Activated CD8-positive, alpha-beta memory T cell treated with anti-CD3 and anti-CD28 coated beads, Interleukin-2, amount 10 ng/mL, durations not matched to agents 7 days and 5 days (primary cell): ENCODE measurements around the gene UBASH3A. TPM values are rescaled to one million over a fixed set of nuclear protein-coding genes. Genes with fewer than 3 reads are reported as not detected.

Source experiments
- ATAC-seq: fragments of 150-1000 bp; cut with Tn5 transposase; one replicate; pipeline ENCODE4 v1.10.0; 2021; ENCODE audit warnings: moderate library complexity
- CTCF ChIA-PET: fragments of 350-600 bp; sonication (Branson Sonifier 250); formaldehyde crosslinking; loops from one replicate; lab custom pipeline; 2021; ENCODE audit warnings: antibody characterized with exemption; lab: Charles Lee
- DNase-seq: peaks from one replicate; pipeline ENCODE4 v3.0.0-alpha.2; 2020
- H3K27ac Mint-ChIP-seq: one replicate; pipeline ENCODE4 v1.8.0; 2021; ENCODE audit warnings: mild to moderate bottlenecking, mixed read lengths
- H3K27me3 Mint-ChIP-seq: one replicate; pipeline ENCODE4 v1.8.0; 2021; ENCODE audit warnings: mixed read lengths
- H3K36me3 Mint-ChIP-seq: one replicate; pipeline ENCODE4 v1.8.0; 2021; ENCODE audit warnings: mild to moderate bottlenecking, mixed read lengths
- H3K4me1 Mint-ChIP-seq: one replicate; pipeline ENCODE4 v1.8.0; 2021; ENCODE audit warnings: mixed read lengths
- H3K4me3 Mint-ChIP-seq: one replicate; pipeline ENCODE4 v1.8.0; 2021; ENCODE audit warnings: mild to moderate bottlenecking, moderate library complexity, mixed read lengths
- H3K9me3 Mint-ChIP-seq: one replicate; pipeline ENCODE4 v1.8.0; 2022; ENCODE audit warnings: low read depth, mixed read lengths
- total RNA-seq, 2 experiments: library from RNA; stranded (reverse); gene quantifications; one replicate each; pipeline ENCODE4 v1.2.3, GENCODE V29; 2021

UBASH3A gene
- total RNA-seq, 2 experiments from 2014 or later = 75.3 to 89.5 TPM

DNA sequence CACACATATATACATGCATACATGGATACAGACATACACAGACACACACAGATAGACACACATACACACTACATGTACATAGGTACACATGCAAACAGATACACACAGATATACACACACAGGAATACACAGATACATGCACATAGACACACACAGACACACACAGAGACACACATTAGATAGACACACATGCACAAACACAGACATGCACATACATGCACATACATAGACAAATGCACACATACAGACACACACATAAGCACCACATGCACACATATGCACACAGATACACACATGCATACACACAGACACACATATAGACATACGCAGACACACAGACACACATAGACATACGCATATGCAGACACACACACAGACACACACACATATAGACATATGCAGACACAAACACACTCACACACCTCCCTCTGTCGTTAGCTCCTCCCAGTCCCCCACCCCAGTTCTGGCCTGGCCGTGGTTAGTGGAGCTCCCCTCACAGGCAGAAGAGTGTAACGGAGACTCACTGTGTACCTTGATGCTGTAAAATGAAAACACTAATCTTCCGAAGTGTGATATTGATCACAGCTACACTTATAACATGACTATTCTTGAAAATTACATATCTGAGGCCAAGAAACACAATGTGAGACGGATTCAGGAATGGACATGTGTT lies 7.6 kb downstream of the UBASH3A start:
- ATAC-seq (no peak), DNase-seq (peak; percentile 67)
- Mint-ChIP-seq H3K27ac (no peak overlapping the region), H3K9me3 (no peaks in the 10 kb centered on the region), H3K27me3 (no peaks in the 10 kb centered on the region), H3K4me3 (no peak overlapping the region), H3K4me1 (peaks cover 35% of the 10 kb centered on the region), H3K36me3 (peaks cover 52% of the 10 kb centered on the region)
- CTCF ChIA-PET = interaction anchor here (1.0 to 5.7 kb wide), 3 partner anchors 10 to 101 kb away, joined by 3 to 41 read pairs (median 3); no protein-coding TSS in a partner anchor

DNA sequence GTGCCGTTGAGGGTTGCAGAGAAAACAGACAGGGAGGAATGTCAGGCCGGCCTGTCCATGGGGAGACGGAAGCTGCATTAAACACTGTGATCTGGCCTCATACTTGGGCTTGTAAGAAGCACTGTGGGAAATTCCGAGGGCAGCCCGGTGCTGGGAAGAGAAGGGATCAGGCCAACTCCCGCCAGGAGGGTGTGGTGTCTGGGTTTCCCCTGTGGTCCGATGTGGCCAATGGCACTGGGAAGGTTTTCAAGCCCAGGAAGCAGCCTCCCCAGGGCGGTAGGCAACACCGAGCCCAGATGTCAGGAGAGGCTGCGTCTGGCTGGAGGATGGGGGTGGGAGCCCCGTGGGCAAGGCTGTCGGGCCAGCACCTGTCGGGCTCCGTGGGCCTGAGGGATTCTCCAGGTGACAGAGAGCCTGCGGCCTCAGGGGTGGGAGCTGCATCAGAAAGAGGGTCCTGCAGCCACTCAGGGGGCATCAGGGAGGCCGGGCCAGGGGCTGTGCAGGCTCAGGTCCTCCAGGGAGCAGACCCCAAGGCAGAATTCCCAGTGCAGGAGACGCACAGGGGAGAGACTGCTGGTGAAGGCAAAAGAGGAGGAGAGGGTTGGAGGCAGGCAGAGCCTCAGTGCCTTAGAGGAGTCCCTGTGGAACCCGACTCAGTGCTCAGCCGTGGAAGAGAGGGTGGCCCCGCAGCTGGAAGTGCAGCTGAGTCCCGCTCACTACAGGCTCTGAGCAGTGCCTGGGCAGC lies 8.4 kb downstream of the UBASH3A start:
- CTCF ChIA-PET = interaction anchor here (1.0 to 5.7 kb wide), 3 partner anchors 9 to 102 kb away, joined by 3 to 41 read pairs (median 3); no protein-coding TSS in a partner anchor
- peak overlapping the region; percentile 50 for H3K27ac Mint-ChIP-seq

DNA sequence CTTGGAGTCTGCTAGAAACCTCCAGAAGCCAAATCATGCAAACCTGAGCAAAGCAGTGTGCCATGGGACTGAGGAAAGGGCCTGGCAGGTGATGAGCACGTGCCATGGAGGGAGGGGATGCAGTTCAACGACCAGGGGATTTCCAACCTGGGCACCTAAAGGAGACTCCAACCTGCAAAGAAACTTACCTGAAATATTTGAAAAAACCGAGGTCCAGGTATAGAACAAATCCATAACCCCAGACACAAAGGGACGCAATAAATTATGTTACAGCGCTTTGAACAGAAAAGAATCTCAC lies 8.9 kb downstream of the UBASH3A start:
- ATAC-seq (no peak), DNase-seq (no peak)
- Mint-ChIP-seq H3K4me3 (no peak overlapping the region), H3K27me3 (no peaks in the 10 kb centered on the region), H3K4me1 (peaks cover 25% of the 10 kb centered on the region), H3K27ac (peak overlapping the region; percentile 50), H3K36me3 (peaks cover 51% of the 10 kb centered on the region), H3K9me3 (peaks cover 2% of the 10 kb centered on the region)
- CTCF ChIA-PET = interaction anchor here (1.9 to 5.7 kb wide), 2 partner anchors 9 kb away, joined by 10 to 41 read pairs; partner anchors contain the start of gene UBASH3A

More for the DNA sequence above, 8.4 kb downstream of the UBASH3A start:
- no peak for DNase-seq
- Mint-ChIP-seq H3K36me3 (peaks cover 51% of the 10 kb centered on the region), H3K9me3 (no peaks in the 10 kb centered on the region), H3K4me3 (no peak overlapping the region), H3K27me3 (no peaks in the 10 kb centered on the region), H3K4me1 (peaks cover 28% of the 10 kb centered on the region)
- no peak for ATAC-seq

DNA sequence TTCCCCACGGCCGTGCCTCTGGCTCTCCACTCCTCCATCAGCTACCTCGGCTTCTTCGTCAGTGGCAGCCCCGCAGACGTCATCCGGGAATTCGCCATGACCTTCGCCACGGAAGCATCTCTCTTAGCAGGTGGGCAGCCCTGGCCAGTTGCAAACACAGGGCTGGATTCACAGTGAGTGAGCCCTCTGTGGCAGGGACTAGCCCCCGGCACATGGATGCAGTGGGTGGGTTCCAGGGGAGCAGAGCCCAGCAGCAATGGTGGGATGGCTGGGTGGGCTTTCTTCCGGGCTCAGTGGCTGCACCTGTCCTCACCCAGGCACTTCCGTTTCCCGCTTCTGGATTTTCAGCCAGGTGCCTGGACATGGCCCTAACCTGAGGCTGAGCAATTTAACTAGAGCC lies 9.4 kb downstream of the UBASH3A start:
- H3K4me3 Mint-ChIP-seq = no peak overlapping the region
- CTCF ChIA-PET = interaction anchor here (0.9 to 2.1 kb wide), 3 partner anchors 9 to 39 kb away, joined by 3 to 10 read pairs (median 5); partner anchors contain the start of gene UBASH3A
- peaks cover 3% of the 10 kb centered on the region for H3K9me3 Mint-ChIP-seq
- DNase-seq (no peak), ATAC-seq (no peak)
- no peaks in the 10 kb centered on the region for H3K27me3 Mint-ChIP-seq
- H3K27ac Mint-ChIP-seq = peak overlapping the region; percentile 96
- H3K4me1 Mint-ChIP-seq = peaks cover 23% of the 10 kb centered on the region
- peaks cover 49% of the 10 kb centered on the region for H3K36me3 Mint-ChIP-seq

DNA sequence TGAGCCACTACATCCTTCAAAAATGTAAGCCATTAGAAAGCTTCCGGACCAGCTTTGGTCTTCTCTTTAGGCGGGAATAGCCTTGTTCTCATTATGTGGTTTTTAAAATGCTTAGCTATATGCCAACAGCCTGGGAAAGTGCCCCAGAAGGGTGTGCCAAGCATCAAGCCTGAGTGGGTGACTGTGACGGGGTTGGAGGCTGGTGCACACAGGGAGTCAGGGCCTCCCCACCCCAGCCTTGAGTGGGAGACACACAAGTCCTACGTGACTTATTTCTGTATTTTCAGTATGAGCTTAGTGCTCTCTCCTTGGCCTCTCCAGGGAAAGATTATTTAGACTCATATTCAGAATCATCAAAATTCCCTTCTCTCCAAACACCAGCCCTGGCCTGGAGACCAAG lies 9.8 kb downstream of the UBASH3A start:
- H3K27ac Mint-ChIP-seq = peak overlapping the region; percentile 96
- peaks cover 50% of the 10 kb centered on the region for H3K36me3 Mint-ChIP-seq
- CTCF ChIA-PET = interaction anchor here (0.9 to 2.1 kb wide), 3 partner anchors 10 to 40 kb away, joined by 3 to 10 read pairs (median 5); partner anchors contain the start of gene UBASH3A
- peaks cover 3% of the 10 kb centered on the region for H3K9me3 Mint-ChIP-seq
- H3K27me3 Mint-ChIP-seq = no peaks in the 10 kb centered on the region
- no peak overlapping the region for H3K4me3 Mint-ChIP-seq
- ATAC-seq = no peak
- peaks cover 23% of the 10 kb centered on the region for H3K4me1 Mint-ChIP-seq
- no peak for DNase-seq

DNA sequence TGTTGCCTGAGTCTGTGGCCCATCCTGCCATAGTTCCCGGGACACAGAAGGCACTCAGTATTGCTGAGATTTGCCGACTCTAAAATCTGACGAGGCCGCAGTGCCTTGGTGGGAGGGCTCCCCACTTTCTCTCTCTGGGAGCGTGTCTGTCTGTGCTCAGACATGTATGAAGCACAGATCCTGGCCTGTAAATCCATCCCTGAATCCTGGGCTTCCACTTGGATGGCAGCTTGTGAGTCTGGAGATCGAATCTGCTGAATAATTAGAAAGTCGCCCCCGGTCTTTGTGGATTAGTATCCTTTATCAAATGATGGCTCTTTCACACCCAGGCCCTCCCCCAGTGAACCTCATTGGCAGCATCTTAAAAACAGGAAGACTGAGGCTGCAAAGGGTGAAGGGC lies 10.4 kb downstream of the UBASH3A start:
- H3K4me1 Mint-ChIP-seq = peaks cover 25% of the 10 kb centered on the region
- H3K9me3 Mint-ChIP-seq = peaks cover 3% of the 10 kb centered on the region
- no peak for ATAC-seq
- H3K27me3 Mint-ChIP-seq = no peaks in the 10 kb centered on the region
- peak overlapping the region; percentile 96 for H3K27ac Mint-ChIP-seq
- H3K4me3 Mint-ChIP-seq = peak overlapping the region; percentile 37
- H3K36me3 Mint-ChIP-seq = peaks cover 55% of the 10 kb centered on the region
- CTCF ChIA-PET = interaction anchor here (0.9 to 2.1 kb wide), 3 partner anchors 9 to 40 kb away, joined by 3 to 10 read pairs (median 5); partner anchors contain the start of gene UBASH3A
- DNase-seq = no peak

DNA sequence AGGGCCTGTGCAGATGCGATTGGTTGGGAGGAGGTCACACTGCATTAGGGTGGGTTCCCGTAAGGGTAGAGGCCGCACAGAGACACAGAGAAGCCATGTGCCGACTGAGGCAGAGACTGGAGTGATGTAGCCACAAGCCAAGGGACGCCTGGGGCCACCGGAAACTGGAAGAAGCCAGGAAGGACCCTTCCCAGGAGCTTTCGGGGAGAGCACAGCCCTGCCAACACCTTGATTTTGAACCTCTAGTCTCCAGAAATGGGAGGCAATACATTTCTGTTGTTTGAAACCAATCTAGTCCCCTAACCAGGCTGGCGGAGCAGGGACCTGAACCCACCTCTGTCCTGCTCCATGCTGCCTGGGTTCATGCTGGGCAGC lies 10.8 kb downstream of the UBASH3A start:
- CTCF ChIA-PET = interaction anchor here (1.8 to 2.1 kb wide), 4 partner anchors 9 to 15 kb away, joined by 4 to 10 read pairs (median 5); partner anchors contain the start of gene UBASH3A
- Mint-ChIP-seq H3K27ac (peak overlapping the region; percentile 96), H3K9me3 (peaks cover 8% of the 10 kb centered on the region), H3K4me1 (peaks cover 25% of the 10 kb centered on the region), H3K4me3 (peak overlapping the region; percentile 37), H3K27me3 (no peaks in the 10 kb centered on the region), H3K36me3 (peaks cover 60% of the 10 kb centered on the region)
- no peak for DNase-seq
- no peak for ATAC-seq

DNA sequence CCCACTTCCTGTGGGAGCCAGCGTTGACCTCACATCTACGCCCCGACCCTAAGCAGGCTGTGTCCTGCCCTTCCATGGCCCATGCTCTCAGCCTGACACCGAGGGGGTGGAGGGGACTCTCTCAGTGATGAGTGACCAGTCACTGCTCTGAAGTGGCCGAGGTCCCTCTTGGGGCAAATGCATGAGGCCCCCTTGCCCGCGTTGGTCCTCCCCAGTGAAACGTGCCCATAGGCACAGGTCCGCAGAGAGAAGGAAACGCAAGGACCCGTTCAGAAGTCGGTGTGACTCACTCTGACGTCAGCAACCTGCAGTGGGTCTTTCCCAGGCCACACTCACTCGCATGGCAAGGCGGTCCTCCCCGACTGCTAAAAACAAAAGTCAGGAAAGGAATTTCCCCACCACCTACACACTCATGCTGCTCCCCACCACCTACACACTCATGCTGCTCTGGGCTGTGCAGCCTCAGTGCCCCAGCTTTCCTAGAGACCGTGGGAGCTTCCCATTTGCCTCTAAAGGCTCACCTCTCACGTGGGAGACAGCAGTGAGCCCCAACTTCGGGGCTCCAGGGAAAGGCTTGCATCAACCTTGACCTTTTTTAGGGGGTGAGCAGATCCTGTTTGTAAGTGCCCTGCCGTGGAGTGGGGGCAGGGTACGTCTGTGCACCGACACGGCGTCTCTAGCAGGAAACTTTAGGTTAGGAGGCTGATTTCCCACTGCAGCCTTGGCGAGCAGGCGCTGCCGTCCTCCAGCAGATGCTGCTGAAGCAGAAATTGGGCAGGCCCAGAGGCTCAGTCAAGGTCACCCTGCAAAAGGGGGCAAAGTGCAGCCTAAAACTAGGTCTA lies 11.4 kb downstream of the UBASH3A start:
- H3K9me3 Mint-ChIP-seq = peaks cover 8% of the 10 kb centered on the region
- H3K36me3 Mint-ChIP-seq = peaks cover 66% of the 10 kb centered on the region
- peak overlapping the region; percentile 37 for H3K4me3 Mint-ChIP-seq
- peaks cover 25% of the 10 kb centered on the region for H3K4me1 Mint-ChIP-seq
- CTCF ChIA-PET = interaction anchor here (1.3 to 2.1 kb wide), 6 partner anchors 8 to 35 kb away, joined by 3 to 7 read pairs (median 4); partner anchors contain the start of gene UBASH3A
- H3K27ac Mint-ChIP-seq = peak overlapping the region; percentile 96
- DNase-seq = peak; percentile 96
- ATAC-seq = peak; percentile 87
- H3K27me3 Mint-ChIP-seq = no peaks in the 10 kb centered on the region

DNA sequence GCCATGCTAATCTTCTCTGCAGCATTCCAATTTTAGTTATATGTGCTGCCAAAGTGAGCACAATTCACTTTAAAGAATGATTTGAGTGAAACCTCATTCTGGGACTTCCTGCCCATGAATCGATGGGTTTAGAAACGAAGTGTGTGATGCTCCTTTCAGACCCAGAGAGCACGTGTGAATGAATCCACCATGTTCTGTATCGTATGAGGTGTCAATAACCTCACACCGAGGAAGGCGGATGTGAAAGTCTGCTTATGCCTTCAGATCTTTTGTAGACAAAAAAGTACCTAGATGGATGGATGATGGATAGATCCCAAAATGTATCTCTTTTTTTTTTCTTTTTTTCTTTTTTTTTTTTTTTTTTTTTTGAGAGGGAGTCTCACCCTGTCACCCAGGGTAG lies 13.8 kb downstream of the UBASH3A start:
- Mint-ChIP-seq H3K36me3 (peaks cover 84% of the 10 kb centered on the region), H3K4me3 (no peak overlapping the region), H3K9me3 (peaks cover 8% of the 10 kb centered on the region), H3K27ac (peak overlapping the region; percentile 74), H3K4me1 (peaks cover 47% of the 10 kb centered on the region), H3K27me3 (no peaks in the 10 kb centered on the region)
- ATAC-seq (peak; percentile 32), DNase-seq (peak; percentile 82)
- CTCF ChIA-PET = interaction anchor here (8.0 kb wide), 1 partner anchor 8 kb away, joined by 41 read pairs; no protein-coding TSS in a partner anchor

DNA sequence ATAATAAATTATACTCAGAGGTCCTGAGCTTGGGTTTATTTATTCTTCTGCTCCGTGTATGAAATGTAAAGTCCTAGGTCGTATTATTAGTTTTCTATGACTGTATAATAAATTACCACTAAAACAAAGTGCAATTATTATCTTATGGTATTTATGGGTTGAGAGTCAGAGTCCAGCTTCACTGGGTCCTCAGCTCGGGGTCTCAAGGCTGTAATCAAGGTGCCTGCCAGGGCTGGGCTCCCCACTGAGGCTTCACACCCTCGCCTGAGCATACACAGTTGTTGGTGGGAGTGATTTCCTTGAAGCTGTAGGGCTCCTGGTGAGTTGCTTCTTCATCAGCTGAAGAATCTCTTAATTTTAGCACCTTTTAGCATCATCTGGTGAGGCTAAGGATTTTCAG lies 15.2 kb downstream of the UBASH3A start:
- Mint-ChIP-seq H3K4me1 (peaks cover 60% of the 10 kb centered on the region), H3K36me3 (peaks cover 84% of the 10 kb centered on the region), H3K27ac (no peak overlapping the region), H3K27me3 (no peaks in the 10 kb centered on the region), H3K4me3 (no peak overlapping the region), H3K9me3 (peaks cover 8% of the 10 kb centered on the region)
- CTCF ChIA-PET = interaction anchor here (1.0 to 8.0 kb wide), 4 partner anchors 8 to 26 kb away, joined by 3 to 41 read pairs (median 14); partner anchors contain the start of gene UBASH3A
- ATAC-seq (no peak), DNase-seq (no peak)

DNA sequence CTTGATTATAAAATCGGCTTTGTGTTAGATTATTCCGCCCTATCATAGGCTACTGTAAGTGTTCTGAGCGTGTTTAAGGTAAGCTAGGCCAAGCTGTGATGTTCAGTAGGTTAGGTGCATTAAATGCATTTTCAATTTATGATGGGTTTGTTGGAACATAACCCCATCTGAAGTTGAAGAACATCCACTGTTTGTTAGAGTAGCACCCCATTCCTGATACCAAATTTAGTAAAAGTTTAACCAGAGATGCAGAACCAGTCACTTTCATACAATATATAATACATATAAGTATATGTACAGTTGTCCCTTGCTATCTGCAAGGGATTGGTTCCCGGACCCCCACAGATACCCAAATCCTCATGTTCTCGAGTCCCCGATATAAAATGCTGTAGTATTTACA lies 16.1 kb downstream of the UBASH3A start:
- DNase-seq (no peak), ATAC-seq (no peak)
- CTCF ChIA-PET = interaction anchor here (4.2 to 8.0 kb wide), 2 partner anchors 10 to 16 kb away, joined by 26 to 41 read pairs; partner anchors contain the start of gene UBASH3A
- Mint-ChIP-seq H3K36me3 (peaks cover 84% of the 10 kb centered on the region), H3K4me1 (peaks cover 70% of the 10 kb centered on the region), H3K27me3 (no peaks in the 10 kb centered on the region), H3K9me3 (peaks cover 8% of the 10 kb centered on the region), H3K27ac (no peak overlapping the region), H3K4me3 (no peak overlapping the region)

DNA sequence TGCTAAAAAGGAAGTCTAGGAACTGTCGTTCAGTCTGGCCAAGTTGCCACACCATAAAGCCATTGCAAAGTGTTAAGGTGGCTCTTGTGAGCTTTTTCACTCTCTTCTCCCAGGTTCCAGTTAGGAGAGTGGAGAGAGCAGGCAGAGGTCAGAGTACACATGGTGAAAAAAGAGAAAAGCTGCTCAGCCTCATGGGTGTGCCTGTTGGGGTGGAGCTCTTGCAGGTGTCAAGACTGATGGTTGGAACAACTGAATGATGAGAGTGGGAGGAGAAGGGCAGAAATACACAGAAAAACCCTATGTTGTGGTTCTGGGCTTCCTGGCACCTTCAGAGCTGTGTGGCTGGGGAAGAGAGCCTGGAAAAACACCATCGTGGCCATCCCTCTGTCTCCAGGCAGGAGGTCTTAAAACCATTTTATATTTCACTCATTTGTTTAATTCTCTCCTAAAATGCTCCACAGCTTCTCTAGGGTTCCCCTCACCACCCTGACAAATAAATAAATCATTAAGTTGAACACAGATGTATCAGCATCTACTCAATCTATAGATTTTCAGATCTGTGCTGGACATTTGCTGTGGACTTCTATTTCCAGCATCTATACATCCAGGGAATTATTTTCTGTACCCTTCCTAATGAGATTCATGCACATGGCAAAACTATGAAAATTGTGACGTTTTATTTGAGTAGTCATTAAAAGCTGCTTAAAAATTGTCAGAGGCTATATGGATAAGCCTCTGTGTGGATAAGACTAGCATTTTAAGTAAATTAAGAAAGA lies 17.5 kb downstream of the UBASH3A start:
- Mint-ChIP-seq H3K4me1 (peaks cover 84% of the 10 kb centered on the region), H3K9me3 (peaks cover 8% of the 10 kb centered on the region), H3K27ac (peak overlapping the region; percentile 82), H3K27me3 (no peaks in the 10 kb centered on the region), H3K36me3 (peaks cover 83% of the 10 kb centered on the region), H3K4me3 (peak overlapping the region; percentile 10)
- CTCF ChIA-PET = interaction anchor here (0.9 to 8.0 kb wide), 9 partner anchors 11 to 83 kb away, joined by 3 to 41 read pairs (median 6); partner anchors contain the start of gene UBASH3A
- ATAC-seq (peak; percentile 15), DNase-seq (peak; percentile 67)
